HG03565 (cell line): ENCODE results near the gene CDON.

Source experiments
- ATAC-seq: cut with Tn5 transposase; IDR thresholded peaks from one replicate; pipeline ENCODE4 v1.9.1; 2021; ENCODE audit warnings: mild to moderate bottlenecking, moderate library complexity; ENCODE audit not compliant: unreplicated experiment

CDON gene

GRCh38 chr11:125959511-125959910 lies 103.2 kb downstream of the CDON start:
- ATAC-seq, result no peak

- no peak for ATAC-seq
These were observed 103.7 kb downstream of the CDON start for GRCh38 chr11:125958872-125959400.

- ATAC-seq, result no peak
These were observed 104.9 kb downstream of the CDON start for GRCh38 chr11:125957618-125958332.

GRCh38 chr11:125956391-125957134 lies 106.1 kb downstream of the CDON start:
- ATAC-seq, result no peak

GRCh38 chr11:125955856-125956255 lies 106.8 kb downstream of the CDON start:
- ATAC-seq, result no peak

DNA sequence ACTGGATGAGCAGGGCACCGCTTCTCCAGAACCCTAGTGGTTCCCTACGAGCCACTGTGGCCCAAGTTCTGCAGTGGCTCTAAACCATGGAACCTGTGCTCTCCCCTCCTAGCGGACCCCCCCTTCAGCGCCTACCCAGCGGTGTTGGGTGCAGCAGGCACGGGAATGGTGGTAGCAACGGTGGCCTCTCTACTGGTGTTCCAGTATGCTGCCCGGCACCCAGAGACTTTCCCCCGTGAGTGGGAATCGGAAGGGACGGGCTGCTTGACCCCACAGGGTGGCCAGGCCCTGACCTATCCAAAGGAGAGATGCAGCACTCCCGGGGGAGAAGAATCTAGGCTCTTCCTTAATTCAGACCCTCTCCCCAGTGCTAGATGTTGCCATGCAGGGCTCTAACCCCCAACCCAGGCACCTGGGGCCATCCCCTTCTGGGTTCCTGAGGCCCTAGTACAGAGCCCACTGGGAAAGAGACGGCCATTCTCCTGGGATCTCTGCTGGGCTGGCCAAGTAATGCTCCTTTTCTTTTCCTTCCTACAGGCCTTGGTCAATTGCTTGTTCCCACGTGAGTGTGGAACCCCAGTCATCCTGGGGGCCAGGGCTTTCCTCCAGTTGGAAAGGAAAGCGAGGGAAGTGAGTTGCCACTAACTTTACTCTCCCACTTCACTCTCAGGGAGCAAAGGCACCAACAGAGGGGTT lies 107.6 kb downstream of the CDON start:
- no peak for ATAC-seq

DNA sequence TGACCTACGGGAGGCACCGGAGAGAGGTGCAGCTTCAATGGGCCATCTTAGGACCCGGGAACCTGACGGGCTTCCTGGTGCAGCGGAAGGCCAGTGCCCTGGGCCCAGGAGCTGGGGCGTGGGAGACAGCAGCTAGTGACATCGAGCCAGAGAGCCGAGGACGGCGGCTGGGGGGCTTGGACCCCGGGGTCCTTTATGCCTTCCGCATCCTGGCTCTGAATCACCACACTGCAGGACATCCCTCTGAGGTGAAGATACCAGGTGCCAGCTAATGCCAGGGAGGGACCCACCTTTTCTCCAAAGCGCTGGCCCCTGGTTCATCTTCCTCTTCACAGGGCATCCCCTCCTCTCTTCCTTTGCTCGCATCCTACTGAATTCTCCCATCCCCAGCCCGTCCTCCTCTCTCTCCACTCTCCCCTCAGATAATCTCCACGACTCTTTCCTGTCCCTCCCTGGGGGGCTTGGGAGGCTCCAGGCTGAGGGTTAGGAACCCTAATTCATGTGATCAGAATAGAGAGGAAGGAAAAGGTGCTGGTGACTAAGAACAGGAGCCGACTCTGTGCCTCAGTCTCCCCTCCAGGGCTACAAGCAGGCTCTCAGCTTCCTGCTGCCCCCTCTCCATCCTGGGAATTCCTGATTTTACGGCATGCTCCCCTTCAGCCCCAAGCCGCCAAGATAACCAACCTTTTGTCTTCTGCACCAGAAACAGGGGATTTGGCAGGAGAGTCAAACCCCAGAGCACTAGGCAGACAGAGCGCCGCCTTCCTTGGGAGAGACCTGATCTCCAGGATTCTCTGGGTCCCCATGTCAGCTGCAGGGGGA lies 108.3 kb downstream of the CDON start:
- ATAC-seq, result no peak

- ATAC-seq, result no peak
These were observed 109.2 kb downstream of the CDON start for GRCh38 chr11:125953401-125953935.

GRCh38 chr11:125952973-125953372 lies 109.7 kb downstream of the CDON start:
- no peak for ATAC-seq

DNA sequence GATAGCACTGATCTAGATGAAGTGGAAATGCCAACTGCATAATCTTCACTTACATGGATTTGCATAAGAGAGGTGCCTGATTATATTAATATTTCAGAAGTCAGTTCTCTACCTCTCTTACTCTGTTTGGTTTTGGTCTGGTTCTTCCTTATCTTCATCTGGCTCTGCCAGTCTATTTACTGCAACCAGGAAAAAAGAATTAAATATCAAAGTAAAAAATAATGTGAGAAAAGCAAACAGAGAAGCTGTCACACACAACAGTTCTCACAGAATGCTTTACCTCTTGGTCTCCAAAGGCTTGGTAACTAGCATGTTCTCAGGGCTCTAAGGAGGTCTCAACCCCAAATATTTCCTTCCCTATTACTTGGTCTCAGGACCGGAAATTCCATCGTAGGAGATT lies 110.1 kb downstream of the CDON start:
- ATAC-seq, result no peak

DNA sequence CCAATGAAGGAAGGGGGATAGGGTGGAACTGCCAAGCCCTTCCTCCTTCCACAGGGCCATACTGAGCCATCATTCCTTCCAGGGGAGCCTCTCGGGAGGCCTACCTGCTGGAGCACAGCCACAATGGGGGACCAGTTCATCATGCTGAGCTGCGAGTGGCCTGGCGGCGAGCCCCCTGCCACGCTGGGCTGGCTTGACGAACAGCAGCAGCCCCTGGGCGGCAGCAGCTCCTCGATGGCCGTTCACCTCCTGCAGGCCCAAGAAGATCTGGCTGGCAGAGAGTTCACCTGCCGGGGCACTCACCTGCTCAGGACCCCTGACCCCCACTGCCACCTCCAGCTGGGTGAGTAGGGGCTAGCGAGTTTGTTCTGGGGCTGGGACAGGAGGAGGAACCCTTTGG lies 110.9 kb downstream of the CDON start:
- no peak for ATAC-seq

DNA sequence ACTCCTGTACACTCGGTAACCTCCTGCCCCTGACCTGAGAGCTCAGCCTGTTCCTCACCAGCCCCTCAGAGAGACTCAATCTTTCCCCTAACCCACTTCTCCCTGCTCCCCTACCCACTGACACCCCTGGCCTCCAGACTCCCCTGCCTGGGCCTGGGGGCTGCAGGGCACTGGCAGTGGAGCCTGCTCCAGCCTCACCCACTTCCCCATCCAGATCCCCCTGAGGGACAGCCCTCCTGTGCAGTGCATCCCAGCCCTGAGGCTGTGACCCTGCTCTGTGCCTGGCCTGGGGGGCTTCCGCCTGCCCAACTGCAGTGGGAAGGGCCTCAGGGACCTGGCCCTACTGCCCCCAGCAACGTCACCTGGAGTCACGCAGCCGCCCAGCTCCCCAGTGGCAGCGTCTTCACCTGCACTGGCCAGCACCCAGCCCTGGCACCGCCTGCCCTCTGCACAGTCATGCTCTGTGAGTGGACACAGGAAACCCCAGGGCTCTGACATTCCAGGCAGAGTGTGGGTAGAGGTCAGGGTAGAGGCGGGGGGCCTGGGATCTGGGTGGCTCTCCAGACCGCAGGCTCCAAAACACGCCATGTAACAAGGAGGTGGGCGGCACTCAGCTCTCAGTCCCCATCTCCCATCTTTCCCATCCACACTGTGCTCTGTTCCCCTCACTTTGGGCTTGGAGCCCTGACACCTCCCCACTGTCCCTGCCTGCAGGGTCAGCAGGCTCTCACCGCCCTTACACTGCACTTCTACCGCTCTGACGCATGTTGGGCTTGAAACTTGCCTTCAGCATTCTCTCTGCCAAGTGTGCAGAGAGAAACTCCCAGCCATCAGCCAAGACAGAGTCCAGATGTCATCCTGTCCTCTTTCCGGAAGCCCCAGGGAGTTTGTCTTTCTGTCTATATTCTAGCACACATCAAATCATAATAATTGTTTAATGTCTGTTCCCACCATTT lies 111.7 kb downstream of the CDON start:
- ATAC-seq, result no peak

- no peak for ATAC-seq
These were observed 112.5 kb downstream of the CDON start for GRCh38 chr11:125950178-125950490.

GRCh38 chr11:125949271-125950177 lies 113.1 kb downstream of the CDON start:
- no peak for ATAC-seq

DNA sequence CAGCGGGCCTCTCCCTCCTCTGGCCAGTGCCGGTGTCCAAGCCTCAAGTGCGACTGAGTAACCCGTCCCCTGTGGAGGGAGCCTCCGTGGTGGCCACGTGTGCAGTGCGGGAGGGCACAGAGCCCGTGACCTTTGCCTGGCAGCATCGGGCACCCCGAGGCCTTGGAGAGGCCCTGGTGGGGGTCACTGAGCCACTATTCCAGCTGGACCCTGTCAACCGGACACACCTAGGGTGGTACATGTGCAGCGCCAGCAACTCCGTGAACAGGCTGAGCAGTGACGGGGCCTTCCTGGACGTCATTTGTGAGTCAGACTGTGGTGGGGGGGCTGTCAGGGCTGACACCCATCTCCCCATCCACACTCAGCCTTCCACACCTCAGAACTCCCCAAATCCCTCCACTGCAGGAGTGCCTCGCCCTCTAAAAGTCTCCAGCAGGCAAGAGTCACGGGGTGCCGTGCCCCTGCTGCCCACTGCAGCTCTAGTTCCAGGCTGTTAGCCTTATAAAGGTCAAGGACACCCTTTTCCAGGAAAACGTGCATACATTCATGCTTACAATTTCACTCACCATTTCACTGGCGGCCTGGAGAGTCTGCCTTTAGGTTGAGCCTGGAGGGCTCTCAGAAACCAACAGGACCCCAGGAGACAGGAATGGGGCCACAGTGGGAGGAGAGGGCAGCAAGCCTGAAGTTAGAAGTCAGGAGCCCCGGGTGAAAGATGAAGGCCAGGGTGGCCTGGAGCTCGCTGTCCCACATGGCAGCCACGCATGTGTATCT lies 114.2 kb downstream of the CDON start:
- ATAC-seq, result no peak

- no peak for ATAC-seq
These were observed 115.0 kb downstream of the CDON start for GRCh38 chr11:125947419-125948277.
